GM18519 (cell line): ENCODE results near the gene MICALL2.

ENCODE experiments used
- ATAC-seq: cut with Tn5 transposase; IDR thresholded peaks from one replicate; pipeline ENCODE4 v1.9.1; 2021; ENCODE audit warnings: mild to moderate bottlenecking, moderate library complexity; ENCODE audit not compliant: unreplicated experiment, low FRiP score

The MICALL2 gene

DNA sequence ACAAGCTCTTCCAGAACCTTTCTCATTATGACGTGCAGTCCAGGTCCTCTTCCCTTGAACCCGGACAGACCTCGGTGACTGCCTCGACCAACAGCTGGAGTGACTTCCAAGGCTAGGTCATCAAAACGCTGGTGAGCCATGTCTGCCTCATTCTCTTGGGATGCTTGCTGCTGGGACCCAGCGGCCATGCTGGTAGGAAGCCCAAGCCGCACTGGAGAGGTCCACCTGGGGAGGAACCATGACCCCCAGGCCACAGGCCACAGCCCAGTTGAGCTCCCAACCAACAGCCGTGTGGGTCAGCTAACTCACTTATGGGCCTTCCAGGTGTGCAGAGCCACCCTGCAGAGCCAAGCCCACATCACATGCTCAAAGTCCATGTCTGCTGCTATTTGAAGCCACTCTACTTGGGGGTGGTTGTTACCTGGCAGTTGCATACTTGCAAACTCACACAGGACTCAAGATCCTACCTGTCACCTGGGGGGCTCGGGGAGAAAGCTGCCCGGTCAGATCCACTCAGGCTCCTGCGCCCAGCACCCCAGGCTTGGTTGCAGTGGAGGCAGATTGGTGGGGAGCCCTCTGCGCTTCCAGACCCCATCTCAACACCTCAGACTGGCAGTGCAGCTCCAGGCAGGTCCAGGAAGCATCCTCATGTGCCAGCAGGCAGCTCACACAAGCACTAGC, 57.0 kb downstream of the MICALL2 start:
- ATAC-seq: no peak

DNA sequence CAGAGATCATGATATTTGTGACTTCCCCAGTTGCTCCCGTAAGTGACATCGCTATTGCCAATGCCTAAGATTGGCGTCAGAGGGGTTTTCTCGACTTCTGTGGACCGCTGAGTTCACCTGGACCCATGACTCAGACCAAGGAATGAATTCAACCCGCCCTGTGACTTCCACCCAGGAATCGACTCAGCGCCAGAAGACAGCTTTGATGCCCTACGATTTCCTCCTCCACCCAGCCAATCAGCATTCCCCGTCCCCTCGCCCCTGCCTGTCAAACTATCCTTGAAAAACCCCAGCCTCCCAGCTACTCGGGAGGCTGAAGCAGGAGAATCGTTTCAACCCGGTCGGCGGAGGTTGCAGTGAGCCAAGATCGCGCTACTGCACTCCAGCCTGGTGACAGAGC, 58.3 kb downstream of the MICALL2 start:
- no peak for ATAC-seq

- no peak for ATAC-seq
These were observed 58.9 kb downstream of the MICALL2 start for GRCh38 chr7:1400371-1400770.

DNA sequence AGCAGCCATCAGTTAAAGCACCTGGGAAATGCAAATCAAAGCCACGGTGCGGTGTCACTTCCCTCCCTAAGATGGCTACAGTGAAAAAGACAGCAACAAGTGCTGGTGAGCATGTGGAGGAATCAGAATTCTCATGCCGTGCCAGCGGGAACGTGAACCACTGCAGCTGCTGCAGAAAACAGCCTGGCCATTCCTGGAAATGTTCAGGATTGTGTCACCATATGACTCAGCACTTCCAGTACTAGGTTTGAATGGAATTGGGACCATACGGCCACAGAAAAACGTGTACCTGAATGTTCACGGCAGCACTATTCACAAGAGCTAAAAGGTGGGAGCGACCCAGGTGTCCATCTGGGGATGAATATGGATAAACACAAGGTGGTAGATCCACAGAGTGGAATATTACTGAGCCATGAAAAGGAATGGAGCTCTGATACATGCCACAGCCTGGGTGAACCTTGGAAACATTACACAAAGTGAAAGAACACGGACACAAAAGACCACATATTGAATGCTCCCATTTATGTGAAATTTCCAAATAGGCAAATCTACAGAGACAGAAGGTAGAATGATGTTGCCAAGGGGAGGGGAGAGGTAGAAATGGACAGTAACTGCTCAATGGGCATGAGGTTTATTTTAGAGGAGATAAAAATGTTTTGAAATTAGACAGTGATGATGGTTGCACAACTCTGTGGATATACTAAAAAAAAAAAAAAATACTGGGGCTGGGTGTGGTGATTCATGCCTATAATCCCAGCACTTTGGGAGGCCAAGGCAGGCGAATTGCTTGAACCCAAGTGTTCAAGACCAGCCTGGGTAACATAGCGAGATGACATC, 61.6 kb downstream of the MICALL2 start:
- ATAC-seq: no peak

- ATAC-seq: no peak
These were observed 63.1 kb downstream of the MICALL2 start for GRCh38 chr7:1396195-1396594.

DNA sequence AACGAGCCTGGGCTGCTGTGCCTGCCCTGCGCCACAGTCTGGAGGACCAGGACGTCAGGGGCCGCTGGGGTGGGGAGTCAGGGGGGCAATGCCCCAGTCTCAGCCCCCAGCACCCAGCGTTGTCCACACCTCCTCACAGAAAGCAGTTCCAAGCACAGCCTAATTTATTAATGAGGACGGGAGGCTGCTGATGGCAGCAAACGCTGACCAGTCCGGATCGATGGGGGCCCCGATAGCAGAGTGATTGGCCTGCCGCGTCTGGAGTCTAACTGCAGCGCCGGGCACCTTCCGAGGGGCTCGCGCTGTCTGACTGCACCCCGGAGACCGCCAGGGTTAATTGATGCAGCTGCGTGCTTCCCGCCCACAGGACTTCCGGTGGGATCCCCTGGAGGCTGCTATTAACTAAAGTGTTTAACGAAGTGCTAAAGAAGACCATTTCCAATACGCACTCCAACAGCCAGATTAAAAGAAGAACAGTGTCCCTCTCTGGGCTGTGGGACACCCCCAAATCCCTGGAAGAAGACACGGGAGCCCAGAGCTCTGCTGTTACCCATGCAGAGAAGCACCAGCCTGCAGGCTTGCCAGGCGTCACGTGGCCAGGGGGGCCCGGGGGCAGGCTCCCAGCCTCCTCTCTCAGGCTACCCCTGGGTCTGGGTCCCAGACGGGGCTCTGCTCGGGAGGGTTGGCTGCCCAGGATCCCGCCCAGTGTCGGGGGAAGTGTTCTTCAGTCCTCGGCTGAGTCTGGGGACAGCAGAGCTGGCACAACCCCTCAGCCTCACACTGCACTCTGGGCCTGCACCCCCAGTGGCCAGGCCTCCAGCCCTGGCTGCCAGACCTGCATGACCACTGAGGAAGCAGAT, 63.8 kb downstream of the MICALL2 start:
- no peak for ATAC-seq

GRCh38 chr7:1394371-1394770, 64.9 kb downstream of the MICALL2 start:
- no peak for ATAC-seq

DNA sequence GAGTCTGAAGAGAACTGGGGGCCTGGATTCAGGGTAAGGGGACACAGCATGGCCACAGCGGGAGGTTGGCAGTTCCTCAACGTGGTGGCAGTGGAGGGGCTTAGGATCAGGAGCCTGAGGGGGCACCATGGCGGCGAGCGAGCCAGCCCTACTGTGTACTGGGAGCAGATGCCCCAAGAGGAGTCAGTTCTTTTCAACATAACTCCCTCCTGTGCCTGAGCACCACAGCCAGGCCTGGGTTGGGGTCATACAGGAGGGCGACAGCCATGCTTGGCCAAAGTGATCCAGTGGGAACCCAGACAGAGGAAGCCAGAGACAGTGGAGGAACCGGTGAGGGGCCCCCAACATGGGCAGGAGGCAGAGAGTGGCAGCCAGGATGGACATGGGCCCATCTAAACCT, 65.8 kb downstream of the MICALL2 start:
- ATAC-seq: no peak

GRCh38 chr7:1392556-1392955, 66.7 kb downstream of the MICALL2 start:
- ATAC-seq: no peak

GRCh38 chr7:1391449-1391848, 67.8 kb downstream of the MICALL2 start:
- no peak for ATAC-seq

DNA sequence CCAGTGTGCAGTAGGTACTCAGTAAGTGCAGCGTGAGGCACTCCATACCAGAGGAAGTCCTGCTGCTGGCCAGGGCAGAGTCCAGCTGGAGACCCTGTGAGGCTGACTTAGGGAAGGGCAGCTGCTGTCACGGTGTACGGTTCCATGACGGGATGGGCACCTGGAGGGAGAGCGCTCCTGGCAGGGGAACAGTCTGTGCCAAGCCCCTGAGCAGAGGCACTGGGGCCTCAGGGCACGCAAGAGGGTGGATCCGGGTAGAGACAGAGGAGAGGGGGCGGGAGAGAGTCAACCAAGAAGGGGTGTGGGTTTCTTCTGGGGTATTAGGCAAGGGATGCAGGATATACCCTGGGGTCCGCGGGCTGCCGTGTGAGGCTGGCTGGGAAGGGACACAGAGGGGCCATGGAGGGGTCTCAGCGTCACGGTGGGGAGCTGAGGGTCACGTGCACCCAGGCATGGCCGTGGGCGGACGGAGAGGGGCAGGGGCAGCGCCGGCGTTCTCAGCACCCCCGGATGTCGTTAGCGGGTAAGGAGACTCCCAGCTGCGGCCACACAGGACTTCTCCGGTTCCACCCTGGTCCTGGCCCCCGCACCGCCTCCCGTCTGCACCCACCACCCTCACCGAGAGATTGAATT, 70.5 kb downstream of the MICALL2 start:
- no peak for ATAC-seq

DNA sequence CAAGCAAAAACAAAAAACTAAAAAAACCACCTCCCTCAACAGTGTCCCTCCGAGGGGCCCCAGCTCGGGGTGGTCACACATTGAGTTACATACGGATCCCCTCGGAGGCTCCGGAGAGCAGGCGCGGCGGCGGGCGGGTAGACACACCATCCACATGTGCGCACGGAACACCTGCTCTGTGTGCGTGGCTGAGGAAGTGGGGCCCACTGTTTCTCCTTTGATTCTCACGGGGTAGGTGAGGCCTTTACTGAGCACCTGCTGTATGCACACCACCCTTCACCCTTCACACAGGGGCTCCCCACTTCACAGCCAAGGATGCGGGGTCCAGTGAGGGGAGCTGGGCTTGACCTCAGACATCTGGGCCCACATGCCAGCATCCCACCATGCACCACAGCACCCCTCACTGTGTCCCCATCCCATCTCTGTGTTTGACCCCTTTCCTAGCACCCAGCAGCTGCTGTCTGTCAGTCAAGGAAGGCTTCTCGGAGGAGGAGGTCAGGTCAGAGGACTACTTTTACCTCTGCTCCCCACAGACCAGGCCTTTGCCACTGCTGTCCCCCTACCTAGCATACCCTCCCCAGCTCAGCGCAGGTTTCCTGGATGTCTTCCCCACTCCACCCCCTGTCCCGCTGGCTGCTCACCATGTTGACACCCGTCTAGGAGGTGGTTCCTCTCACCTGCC, 71.1 kb downstream of the MICALL2 start:
- no peak for ATAC-seq

DNA sequence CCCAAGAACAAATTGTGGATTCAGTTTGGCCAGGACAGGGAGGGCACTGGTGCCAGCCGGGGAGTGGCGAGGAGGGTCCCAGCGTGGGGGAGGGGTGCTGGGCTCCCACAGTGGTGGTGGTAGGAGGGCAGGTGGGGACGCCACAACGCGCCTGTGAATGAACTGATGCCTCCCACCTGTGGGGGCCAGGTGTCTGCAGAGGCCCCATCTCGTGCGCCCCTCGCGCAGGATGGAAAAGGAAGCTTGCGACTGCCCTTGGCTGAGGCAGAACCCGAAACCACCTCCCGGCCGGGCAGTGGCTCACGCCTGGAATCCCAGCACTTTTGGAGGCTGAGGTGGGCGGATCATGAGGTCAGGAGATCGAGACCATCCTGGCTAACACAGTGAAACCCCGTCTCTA, 72.0 kb downstream of the MICALL2 start:
- no peak for ATAC-seq

- no peak for ATAC-seq
These were observed 72.5 kb downstream of the MICALL2 start for GRCh38 chr7:1386623-1387220.

DNA sequence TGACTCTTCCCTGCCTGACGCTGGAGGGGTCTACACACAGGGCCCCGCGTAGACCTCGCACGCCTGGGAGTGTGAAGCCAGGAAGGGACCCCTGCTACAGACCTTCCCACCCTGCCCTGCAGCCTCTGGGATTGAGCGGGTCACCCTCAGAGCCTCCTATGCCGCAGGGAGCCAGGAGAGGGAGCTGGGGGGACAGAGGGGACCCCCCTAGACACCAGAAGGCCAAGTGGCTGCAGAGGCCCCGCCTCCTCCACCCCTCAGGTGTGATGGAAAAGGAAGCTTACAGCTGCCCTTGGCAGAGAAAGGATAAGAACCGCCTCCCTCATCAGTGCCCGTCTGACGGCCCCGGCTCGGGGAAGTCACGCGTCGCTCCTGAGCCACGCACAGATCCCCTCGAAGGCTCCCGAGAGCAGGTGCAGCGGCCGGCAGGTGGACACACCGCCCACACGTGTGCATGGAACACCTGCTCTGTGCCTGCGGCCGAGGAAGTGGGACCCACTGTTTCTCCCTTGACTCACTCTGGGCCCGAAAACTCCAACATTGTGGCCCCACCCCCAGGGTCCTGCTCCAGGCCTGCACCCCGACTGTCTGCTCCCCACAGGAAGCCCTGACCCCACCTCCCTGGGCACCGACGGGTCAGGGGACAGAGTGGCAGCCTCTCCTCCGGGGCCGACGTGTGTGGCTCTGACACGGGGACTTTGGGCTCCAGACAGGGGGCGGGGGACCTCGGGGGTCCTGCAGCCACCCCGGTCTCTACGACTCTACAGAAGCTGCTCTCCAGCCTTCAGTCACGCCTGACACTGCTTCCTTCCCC, 73.3 kb downstream of the MICALL2 start:
- no peak for ATAC-seq

DNA sequence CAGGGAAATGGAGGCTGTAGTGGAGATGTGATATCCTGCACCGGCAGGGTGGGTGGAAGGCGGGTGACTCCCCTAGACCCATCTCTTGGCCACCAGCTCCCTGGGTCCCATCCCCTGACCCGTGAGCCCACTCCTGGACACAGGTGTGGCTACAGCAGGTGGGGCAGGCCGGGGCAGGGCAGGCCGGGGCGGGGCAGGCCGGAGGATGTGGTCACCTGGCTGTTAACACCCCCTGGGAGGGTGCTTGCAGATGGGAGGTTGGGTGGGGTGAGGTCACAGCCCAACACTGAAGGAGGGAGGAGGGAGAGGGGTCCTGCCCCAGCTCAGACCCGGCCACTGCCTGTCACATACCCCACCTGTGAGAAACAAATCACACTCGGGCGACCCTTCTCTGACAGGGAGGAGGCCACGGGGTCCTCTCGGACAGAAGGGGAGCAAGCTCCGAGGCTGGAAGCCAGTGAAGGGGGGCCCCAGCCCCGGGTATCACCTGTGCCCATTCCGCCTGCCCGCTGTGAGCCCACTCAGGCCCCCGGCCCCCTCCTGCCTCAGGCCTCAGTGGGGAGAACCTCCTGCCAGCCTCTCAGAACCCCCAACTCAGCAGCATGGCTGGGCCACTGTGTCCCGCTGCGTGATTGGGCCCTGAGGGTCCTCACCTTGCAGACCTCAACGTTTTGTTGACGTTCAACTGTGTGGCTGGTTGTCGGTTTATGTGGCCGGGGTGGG, 74.0 kb downstream of the MICALL2 start:
- ATAC-seq: no peak
